Measurements from ENCODE around the gene MIEF1.

MIEF1 gene

DNA sequence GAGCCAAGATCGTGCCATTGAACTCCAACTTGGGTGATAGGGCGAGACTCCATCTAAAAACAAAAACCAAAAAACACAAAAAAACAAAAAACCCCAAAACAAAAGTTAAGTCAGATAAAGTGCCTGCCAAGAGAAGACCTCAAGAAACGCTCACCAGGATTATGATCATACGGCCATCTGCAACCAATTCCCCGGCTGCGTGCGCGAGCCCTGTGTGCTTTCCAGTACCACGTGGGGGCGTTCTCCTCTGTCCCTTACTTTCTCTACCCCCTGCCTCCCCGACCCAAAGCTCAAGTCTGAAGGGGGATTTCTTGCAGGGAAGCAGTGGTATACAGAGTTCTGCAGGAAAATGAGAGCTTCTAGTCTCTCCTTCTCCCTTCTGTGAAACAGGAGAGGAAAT is 41.0 kb downstream of the MIEF1 start:
- H3K4me3 ChIP-seq (ENCODE audit: low read depth, low read length): no peak overlapping the region
- in situ Hi-C loops (cut with HindIII; ENCODE audit: low sequenced_read_pairs): no loop called here
- TF ChIP-seq, protein P1, sequence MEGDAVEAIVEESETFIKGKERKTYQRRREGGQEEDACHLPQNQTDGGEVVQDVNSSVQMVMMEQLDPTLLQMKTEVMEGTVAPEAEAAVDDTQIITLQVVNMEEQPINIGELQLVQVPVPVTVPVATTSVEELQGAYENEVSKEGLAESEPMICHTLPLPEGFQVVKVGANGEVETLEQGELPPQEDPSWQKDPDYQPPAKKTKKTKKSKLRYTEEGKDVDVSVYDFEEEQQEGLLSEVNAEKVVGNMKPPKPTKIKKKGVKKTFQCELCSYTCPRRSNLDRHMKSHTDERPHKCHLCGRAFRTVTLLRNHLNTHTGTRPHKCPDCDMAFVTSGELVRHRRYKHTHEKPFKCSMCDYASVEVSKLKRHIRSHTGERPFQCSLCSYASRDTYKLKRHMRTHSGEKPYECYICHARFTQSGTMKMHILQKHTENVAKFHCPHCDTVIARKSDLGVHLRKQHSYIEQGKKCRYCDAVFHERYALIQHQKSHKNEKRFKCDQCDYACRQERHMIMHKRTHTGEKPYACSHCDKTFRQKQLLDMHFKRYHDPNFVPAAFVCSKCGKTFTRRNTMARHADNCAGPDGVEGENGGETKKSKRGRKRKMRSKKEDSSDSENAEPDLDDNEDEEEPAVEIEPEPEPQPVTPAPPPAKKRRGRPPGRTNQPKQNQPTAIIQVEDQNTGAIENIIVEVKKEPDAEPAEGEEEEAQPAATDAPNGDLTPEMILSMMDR (IDR thresholded peaks at IDR 0.05; ENCODE audit: low read depth, low read length, missing control alignments): peak; percentile 62
- no peak for DNase-seq (ENCODE audit: low read depth)

DNA sequence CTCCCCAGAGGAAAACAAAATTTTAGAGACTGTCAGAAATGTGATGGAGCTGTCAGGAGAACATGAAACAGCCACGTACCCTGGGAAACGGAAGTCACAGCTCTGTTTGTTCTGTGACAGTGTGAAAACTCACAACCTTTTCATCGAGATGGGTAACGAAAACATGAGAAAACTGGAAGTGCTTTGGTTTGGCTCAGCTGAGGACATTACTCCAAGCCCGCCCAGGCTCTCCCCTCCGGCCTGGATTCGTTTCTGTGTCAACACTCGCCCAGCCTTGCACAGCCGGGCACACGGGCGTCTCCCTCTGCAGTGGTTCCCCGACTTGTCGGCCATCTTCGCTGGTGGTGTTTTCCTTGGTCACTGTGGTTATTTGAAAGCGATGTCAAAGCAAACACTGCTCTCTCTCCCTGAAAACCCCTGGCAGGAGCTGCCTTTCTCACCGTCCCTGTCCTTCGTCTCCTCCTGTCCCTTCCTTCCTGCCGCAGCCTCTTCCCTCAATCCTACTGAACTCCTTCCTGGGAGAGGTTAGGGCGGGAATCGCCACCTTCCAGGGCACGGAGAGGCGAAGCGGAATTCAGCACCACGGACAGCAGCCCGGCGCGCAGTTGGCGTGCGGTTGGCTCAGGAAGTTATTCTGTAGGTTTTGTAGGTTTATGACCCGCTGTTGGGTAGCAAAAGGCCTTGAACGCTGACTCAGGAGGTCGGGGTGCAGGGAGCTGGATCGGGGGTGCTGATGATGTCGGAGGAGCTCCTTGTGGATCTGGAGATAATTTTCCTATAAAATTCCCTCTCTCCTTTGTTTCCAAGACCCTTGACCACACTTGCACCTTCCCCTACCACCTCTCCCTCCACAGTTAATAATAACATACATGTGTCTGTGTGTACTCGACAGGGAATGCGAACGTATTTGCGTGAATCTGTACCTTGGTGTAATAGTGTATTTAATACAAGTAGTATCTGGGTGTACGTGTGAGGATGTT is 43.6 kb downstream of the MIEF1 start:
- DNase-seq (ENCODE audit: low read depth): no peak
- TF ChIP-seq, protein P1 (IDR thresholded peaks at IDR 0.05; ENCODE audit: low read depth, low read length, missing control alignments): no peak
- H3K4me3 ChIP-seq (ENCODE audit: low read depth, low read length): no peak overlapping the region
- in situ Hi-C loops (cut with HindIII; ENCODE audit: low sequenced_read_pairs): no loop called here

DNA sequence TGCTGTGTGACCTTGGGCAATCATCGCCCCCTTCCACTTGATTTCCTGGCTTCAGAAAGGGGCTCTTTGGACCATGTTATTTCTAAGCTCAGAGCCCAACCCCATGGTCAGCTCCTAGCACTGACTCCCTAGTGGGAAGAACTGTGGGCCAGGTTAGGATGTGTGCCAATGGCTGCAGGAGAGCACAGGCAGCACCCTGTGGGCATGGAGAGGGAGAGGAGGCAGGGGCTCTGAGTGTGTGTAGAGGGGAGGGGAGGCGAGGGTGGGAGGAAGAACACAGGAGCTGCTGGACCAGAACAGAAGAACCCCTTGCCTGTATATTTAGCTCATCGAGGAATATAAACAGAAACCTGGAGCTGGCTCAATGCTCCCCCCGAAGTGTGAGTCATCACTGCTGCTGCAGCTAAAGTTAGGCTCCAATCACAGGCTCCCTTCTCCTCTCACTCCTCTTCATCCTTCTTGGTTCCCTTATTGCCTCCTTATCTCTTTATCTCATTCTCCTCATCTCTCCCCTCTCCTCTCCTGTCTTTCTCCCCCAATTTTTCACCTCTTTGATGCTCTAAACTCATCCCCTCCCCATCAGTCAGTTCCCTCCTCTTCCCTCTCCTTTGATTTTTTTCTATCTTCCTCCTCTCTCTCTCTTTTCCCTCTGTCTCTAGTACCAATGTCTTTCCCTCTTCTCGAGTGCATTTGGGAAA is 44.9 kb downstream of the MIEF1 start:
- in situ Hi-C loops (cut with HindIII; ENCODE audit: low sequenced_read_pairs): no loop called here
- TF ChIP-seq, protein P1 (IDR thresholded peaks at IDR 0.05; ENCODE audit: low read depth, low read length, missing control alignments): no peak
- no peak overlapping the region for H3K4me3 ChIP-seq (ENCODE audit: low read depth, low read length)
- no peak for DNase-seq (ENCODE audit: low read depth)

DNA sequence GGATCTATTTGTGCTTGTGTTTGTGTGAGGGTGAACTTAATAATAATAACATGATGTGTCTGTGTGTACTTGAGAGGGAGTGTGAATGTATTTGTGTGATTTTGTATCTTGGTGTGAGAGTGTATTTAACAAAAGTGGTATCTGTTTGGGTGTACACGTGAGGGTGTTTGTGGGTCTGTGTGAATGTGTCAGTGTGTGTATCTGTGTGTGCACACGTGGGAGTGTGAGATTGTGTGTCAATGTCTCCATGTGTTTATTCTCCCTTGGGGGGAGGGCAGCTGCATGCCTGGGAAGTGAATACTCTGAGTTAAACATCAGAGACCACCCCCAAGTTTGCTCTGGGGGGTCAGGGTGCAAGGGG is 45.5 kb downstream of the MIEF1 start:
- in situ Hi-C loops (cut with HindIII; ENCODE audit: low sequenced_read_pairs): no loop called here
- TF ChIP-seq, protein P1 (IDR thresholded peaks at IDR 0.05; ENCODE audit: low read depth, low read length, missing control alignments): no peak

DNA sequence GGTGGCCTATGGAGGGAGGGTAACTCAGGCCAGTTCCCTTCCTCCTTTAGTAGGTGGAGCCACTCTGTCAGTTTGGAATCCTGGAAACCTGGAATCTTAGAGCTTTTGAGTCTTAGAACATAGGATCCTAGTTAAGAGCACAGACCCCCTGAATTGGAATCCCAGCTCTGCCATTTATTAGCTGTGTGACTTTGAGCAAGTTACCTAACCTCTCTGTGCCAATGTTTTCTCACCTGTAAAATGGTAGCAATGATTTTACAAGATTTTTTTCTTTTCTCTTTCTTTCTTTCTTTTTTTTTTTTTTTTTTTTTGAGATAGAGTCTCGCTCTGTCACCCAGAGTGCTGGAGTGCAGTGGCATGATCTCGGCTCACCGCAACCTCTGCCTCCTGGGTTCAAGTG is 51.3 kb downstream of the MIEF1 start:
- no peak for DNase-seq (ENCODE audit: low read depth)
- TF ChIP-seq, protein P1 (IDR thresholded peaks at IDR 0.05; ENCODE audit: low read depth, low read length, missing control alignments): no peak
- no peak overlapping the region for H3K4me3 ChIP-seq (ENCODE audit: low read depth, low read length)
- in situ Hi-C loops (cut with HindIII; ENCODE audit: low sequenced_read_pairs): loop anchor here (25.0 kb wide), 1 partner anchor 459 kb away; no protein-coding TSS in a partner anchor

More for the DNA sequence above, 45.5 kb downstream of the MIEF1 start:
- H3K4me3 ChIP-seq (ENCODE audit: low read depth, low read length): no peak overlapping the region
- no peak for DNase-seq (ENCODE audit: low read depth)

DNA sequence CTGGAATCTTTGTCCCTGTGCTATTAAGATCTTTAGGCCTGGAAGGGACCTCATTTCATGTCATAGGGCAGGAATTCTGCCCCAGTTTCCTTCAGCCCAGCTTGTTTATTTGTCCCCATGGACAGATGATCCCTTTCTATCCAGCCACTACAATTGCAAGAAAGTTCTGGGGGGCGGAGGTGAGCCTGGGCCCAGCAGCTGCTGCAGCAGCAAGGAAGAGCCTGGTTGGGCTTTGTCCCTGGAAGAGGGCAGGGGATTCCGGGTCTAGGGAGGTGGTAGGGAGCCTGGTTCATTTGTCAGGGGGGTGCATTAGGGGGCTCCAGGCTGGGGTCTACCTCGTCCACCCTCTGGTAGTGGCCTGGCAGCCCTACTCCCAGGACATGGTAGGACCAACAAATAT is 52.1 kb downstream of the MIEF1 start:
- in situ Hi-C loops (cut with HindIII; ENCODE audit: low sequenced_read_pairs): loop anchor here (25.0 kb wide), 1 partner anchor 458 kb away; no protein-coding TSS in a partner anchor
- DNase-seq (ENCODE audit: low read depth): no peak

More for the DNA sequence above, 52.1 kb downstream of the MIEF1 start:
- TF ChIP-seq, protein P1 (IDR thresholded peaks at IDR 0.05; ENCODE audit: low read depth, low read length, missing control alignments): no peak
- H3K4me3 ChIP-seq (ENCODE audit: low read depth, low read length): no peak overlapping the region

Measured in astrocyte of the cerebellum (primary cell).